Fibroblast of skin of right quadriceps (primary cell): ENCODE results near the gene KRT8.

Experiments used
- DNase-seq: peaks from one replicate; pipeline ENCODE4 v3.0.0-alpha.2; 2013

Gene KRT8

DNA sequence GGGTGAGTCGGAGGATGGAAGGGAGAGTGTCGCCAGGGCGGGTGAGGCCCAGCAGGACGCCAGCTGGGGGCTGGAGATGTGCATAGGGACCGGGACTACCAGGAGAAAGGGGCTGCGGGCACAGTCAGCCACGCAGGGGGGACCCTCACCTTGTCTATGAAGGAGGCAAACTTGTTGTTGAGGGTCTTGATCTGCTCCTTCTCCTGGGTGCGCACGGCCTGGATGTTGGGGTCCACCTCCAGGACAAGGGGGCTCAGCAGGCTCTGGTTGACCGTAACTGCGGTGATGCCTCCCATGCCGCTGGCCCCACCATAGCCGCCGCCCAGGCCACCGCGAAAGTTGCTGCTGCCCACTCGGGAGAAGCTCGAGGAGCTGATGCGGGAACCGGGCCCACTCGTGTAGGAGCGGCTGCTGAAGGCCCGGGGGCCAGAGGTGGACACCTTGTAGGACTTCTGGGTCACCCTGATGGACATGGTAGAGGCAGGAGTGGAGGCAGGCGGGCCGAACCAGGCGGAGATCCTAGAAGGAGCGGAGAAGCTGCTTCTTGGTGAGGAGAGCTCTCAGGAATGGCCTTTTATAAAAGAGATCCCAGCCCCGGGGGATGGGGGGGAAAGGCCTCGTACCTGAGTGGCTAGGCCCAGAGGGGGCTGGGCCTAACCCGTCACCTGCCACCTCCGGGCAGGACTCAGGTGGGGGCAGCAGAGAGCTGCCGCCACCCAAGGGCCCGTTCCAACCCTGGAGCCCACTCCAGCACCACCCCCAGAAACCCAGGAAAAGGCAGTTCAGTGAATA, at the start of gene KRT8:
KRT8 (minus strand) TSS at position 568 of the 792 bp plus-strand sequence; CDS start at position 473, 95 bp downstream.
- DNase-seq = peak; percentile 25

DNA sequence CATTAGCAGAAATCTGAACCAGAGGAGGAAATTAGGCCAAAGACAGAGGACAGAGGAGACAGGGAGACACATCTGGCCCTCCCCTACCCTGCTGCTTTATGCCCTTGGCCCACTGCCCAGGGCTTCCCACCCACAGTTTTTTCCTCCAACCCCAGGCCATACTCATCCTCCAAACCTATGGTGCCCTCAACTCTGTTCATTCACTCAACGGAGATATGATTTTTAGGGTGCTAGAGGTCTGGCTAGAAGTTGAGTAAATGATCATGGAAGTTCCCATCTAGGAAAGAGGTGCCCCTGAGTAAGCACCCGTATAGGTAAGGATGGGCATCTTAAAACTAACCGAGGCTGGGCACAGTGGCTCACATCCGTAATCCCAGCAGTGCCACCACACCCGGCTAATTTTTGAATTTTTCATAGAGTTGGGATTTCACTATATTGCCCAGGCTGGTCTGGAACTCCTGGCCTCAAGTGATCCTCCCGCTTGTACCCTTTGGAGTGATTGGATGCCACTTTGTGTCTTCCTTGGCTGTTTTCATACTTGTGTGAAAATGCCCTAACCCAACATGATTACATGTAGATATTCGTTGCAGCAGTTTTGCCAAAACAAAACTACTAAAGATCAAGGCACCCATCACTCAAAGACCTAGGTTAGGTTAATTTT, 48.4 kb upstream of the KRT8 start:
- DNase-seq = no peak

DNA sequence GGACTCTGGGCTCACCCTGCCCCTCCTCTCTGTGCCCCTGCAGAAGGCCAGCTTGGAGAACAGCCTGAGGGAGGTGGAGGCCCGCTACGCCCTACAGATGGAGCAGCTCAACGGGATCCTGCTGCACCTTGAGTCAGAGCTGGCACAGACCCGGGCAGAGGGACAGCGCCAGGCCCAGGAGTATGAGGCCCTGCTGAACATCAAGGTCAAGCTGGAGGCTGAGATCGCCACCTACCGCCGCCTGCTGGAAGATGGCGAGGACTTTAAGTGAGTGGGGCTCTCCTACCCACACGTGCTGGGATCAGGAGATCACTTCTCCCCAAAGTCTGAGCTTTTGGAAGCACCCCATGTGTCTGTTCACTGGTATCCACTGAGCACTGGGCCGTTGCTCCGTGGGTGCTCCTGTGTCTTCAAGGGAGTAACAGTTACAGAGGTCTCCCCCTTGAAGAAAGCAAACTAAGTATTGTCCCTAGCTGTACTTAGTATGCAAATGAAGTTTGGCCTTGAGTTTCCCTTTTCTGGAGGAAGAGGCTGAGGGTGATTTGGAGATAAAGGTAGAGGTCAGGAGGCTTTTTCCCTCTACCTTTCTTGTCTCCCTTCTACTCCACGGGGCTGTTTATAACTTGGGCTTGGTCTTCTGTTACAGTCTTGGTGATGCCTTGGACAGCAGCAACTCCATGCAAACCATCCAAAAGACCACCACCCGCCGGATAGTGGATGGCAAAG, 47.4 kb upstream of the KRT8 start:
- no peak for DNase-seq

DNA sequence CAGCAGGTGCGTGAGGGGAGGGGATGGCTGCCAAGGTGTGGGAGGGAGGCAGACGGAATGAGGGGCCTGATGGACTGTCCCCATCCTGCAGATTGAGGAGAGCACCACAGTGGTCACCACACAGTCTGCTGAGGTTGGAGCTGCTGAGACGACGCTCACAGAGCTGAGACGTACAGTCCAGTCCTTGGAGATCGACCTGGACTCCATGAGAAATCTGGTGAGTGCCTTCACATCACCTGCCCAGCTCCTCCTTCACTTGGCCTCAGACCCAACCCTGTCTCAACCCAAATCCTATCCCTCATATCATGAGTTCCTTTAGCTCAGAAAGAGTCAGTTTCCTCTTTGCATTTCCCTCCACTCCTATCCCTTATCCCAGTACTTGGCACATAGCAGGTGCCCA, 46.8 kb upstream of the KRT8 start:
- DNase-seq = no peak

DNA sequence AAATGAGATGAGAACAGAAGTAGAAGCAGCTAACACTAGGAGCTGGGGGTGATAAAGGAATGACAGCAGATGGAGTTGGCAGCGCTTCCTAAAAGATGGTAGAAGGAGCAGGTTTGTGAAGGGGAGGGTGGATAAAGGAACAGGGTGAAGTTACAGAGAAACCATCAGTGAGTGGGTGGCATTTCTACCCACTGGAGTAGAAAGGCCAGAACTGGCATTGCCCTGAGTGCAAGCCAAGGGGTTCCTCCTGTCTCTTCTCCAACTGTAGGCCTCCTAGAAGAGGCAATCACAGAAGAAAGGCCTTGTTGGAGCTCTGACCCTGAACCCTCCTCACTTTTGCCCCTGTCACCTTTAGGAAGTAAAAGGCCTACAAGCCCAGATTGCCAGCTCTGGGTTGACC, 46.2 kb upstream of the KRT8 start:
- DNase-seq = no peak

DNA sequence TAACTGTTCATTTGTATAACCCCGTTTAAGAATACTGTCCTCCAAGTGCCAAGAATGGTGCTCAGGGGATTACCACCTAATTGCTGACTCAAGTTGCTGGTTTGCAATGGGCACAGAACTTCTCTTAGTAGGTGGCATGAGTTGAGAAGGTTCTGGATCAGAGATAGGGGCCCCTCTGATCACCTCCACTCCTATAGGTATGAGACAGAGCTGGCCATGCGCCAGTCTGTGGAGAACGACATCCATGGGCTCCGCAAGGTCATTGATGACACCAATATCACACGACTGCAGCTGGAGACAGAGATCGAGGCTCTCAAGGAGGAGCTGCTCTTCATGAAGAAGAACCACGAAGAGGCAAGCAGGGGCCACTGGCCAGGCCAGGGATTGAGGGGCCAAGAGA, 45.7 kb upstream of the KRT8 start:
- no peak for DNase-seq

DNA sequence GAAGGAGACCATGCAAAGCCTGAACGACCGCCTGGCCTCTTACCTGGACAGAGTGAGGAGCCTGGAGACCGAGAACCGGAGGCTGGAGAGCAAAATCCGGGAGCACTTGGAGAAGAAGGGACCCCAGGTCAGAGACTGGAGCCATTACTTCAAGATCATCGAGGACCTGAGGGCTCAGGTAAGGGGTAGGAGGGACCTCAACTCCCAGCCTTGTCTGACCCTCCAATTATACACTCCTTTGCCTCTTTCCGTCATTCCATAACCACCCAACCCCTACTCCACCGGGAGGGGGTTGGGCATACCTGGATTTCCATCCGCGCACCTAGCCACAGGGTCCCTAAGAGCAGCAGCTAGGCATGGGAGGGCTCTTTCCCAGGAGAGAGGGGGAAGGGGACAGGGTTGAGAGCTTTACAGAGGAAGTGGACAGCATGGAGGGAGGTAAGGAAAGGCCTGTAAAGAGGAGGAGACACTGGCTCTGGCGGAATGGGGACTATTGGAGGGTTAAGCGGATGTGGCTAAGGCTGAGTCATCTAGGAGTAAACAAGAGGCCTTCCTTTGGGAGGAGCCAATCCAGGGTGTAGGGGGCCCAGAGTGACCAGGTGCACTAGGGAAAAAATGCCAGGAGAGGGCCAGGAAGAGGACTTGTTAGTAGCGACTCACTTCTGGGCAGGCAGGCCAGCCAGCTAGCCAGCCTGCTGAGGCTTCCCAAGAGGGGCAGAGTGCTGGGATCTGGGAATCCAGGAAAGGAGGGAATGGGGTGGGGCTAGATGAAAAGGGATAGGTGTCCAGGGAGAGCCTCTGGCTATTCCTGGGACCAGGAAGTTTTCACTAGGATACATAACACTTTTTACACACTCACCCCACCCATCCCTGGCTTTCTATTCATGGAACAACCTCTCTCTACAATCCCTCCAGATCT, 44.8 kb upstream of the KRT8 start:
- DNase-seq = peak; percentile 85

DNA sequence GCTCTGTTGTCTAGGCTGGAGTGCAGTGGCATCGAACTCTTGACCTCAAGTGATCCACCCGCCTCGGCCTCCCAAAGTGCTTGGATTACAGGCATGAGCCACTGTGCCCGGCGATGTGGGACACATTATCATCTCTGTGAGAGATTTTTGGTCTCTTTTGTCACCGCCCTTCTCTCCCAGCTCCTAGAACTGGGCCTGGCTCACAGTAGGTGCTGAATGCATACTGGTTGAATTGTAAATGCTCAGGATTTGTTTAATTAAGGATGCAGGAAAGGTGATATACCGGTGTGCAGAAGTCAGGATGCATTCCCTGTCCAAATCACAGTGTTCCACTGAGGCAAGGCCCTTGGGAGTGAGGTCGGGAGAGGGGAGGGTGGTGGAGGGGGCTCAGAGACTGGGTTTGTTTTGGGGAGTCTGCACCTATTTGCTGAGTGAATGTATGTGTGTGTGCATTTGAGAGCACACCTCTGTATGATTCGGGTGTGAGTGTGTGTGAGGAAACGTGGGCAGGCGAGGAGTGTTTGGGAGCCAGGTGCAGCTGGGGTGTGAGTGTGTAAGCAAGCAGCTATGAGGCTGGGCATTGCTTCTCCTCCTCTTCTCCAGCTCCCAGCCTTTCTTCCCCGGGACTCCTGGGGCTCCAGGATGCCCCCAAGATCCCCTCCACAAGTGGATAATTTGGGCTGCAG, 43.0 kb upstream of the KRT8 start:
- DNase-seq = no peak

DNA sequence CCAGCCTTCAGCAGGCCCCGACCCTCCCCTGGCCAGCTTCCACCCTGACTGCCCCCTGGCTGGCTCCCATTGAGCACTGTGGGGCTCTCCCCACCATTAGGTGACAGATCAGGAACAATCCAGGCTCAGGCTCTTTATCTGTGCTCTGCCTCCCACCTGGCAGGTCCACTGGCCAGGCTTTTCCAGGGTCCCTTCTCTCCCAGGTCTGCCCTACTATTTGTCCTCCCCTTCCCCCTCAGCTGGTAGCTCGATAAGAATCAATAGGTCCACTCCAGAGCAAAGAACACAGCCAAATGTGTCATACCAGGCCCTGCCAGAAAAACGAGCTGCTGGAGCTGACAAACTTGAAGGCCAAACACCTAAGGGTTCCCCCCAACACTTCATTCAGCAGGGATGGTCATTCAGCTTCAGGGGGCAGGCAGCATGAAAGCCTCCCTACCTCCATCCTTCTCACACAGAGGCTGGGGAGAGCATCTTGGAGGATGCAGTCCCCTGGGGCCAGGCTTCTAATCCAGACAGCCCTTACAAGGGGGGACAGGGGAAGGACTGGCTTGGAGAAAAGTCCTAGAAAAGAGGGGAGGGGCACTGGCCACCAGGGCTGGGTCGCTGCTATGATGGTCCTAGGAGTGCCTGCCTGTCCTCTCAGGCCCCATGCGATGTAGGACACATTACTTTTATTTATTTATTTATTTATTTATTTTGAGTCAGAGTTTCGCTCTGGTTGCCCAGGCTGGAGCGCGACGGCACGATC, 42.1 kb upstream of the KRT8 start:
- no peak for DNase-seq

DNA sequence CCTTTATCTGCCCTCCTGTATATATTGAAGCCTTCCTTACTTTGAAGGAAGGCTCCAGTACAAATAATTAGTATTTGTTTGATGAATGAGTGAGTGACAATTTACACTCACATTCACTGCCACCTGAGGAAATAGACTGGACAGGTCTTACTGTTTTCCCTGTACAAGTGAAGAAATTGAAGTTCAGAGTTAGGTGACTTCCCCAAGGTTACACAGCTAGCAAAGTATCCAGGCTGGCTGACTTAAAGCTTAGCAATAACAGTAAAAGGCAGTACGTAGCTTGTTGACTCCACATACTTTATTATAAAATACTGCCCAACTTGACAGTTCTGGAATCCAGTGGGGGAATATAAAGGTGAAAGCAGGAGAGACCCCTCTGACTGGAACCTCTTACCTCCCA, 41.5 kb upstream of the KRT8 start:
- no peak for DNase-seq

DNA sequence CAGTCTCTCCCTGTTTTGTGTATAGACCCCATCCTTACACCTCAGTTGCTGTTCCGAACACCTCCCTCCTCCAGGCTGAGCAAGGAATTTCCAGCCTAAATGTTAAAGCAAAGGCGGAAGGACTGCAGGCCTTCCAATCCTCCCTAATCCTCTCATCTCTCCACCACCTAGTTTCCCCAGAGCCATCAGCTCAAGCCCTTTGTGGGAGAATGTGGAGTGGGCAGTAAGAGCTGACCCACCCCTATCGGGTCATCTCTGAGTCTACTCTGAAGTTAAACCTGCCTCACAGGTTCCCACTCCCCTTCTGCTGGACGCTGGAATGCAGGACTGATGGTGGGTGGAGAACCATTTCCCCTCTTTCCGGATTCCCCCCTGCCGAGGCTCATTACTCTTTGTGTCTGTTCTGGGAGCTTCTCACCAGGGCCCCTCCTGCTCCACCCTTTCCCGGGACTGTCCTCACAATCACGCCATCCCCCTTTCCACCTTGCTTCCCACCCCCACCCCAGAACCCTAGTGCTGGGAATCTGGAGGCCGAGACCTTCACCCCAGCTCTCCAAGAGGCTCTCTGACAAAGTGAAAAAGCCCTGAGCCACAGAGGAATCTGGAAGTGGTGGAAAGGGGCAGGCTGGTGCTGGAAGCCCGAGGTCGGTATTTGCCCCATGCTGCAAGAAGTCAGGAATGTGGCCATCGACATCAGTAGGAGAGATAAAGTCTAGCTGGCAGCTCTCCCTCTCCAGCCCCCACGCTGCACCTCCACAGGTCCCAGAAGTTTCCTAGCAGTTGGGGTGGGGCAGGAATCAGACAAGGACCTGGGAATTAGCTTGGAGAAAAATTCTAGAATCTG, 40.7 kb upstream of the KRT8 start:
- peak; percentile 67 for DNase-seq

DNA sequence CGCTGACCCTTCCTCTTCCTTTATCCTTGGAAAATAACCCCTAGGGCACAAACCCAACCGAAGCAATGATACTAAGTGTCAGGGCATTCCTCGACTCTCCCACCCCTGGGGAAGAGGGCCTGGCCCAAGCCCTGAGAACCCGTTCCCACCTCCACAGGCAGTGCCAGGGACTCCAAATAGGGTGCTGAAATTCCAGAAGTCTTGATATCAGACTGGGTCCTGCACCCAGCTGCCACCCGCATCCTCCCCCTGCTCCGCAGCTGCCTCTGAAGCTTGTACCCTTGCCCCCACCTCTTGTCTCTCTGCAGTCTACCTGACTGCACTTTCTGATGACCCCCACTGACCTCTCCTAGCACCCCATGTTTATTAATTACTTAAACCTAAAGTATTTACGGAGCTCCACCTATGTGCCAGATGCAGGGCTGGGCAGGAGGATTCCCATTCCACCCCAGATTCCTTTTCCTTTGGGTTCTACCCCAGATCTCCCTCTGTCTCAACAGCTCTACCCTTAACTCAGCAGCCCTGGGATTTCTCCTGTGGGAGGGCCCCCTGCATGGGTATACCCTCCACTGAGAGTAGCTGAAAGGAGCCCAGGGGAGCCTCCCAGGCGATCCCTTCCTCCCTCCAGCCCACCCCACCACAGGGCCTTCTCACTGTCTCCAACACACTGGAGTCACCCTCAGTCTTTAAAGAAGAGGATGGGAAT, 40.0 kb upstream of the KRT8 start:
- no peak for DNase-seq

DNA sequence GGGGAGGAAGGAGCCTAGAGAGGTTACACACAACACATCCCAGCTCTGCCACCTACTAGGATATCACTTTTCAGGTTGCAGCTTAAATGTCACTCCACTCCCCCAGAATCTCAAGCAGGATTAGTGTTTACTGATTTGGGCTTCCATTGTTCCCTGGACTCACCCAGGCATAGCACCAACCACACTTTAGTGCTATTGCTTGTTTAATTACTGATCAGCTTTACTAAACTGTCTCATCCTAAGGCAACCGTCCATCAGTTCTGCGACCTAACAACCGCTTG, 38.0 kb upstream of the KRT8 start:
- no peak for DNase-seq

DNA sequence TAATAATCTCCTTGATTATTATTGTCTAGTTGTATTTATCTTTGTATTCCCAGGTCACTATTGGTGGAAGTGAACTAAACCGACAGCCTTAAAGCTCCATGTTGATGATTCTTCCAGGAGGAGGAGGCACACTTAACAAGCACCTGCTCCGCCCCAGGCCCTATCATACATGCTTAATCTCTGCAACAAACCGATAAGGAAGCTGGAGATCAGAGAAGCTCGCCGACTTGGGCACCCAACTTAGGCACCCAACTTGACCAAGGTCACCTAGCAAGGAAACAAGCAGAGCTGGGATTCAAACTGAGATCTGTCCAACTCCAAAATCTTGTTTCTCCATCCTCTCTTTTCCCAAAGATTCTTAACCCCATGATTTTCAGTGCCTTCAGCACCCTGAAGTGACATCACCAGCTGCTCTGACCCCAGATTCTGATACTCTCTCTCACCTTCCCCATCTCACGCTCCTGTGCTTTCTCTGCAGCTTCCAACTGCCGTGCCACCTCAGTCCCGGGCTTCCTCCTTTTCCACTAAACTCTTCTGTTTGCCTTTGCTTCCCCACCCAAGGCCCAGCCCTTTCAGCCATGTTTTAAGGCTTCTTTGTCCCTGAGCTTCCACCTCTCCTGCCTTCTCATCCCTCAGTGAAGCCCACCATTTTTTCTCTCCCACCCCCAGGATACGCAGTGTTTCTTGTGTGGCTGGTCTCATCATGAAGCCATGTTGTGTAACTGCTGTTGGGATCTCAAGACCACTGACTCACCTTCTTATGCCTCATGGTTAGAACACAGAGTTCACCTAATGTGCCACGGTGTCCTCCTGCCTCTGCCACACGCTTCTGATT, 37.4 kb upstream of the KRT8 start:
- no peak for DNase-seq

DNA sequence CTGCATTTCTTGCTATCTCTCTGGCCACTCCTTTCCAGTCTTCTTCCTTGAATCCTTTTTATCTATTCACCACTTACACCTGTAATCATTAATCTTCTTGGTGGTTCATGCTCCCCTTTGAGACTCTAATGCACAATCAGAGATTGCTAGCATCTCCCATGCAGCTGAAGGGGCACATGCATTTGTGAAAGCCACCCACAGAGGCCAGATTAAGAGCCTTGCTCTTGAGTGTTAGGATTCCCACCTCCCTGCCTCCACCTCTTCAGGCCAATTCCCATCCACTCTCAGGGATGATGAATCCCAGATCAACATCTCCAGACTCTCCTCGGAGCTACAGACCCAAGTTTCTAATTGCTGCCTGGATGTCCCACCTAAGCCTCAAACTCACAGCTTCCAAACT, 24.7 kb upstream of the KRT8 start:
- DNase-seq = no peak

DNA sequence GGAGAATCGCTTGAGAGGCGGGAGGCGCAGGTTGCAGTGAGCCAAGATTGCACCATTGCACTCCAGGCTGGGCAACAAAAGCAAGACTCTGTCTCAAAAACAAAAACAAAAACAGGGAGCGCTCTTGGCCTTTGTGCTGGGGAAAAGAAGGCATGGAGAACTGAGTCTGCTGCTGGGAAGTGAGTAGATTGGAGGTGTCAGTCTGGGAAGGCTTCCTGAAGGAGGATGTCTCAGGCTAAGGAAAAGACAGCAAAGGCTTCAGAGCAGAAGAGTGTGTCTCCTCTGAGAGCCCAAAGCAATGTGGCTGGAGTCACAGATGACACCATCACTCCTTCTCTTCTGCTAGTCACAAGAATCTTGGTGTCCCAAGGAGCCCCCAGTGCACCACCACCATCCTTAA, 23.1 kb upstream of the KRT8 start:
- DNase-seq = no peak

DNA sequence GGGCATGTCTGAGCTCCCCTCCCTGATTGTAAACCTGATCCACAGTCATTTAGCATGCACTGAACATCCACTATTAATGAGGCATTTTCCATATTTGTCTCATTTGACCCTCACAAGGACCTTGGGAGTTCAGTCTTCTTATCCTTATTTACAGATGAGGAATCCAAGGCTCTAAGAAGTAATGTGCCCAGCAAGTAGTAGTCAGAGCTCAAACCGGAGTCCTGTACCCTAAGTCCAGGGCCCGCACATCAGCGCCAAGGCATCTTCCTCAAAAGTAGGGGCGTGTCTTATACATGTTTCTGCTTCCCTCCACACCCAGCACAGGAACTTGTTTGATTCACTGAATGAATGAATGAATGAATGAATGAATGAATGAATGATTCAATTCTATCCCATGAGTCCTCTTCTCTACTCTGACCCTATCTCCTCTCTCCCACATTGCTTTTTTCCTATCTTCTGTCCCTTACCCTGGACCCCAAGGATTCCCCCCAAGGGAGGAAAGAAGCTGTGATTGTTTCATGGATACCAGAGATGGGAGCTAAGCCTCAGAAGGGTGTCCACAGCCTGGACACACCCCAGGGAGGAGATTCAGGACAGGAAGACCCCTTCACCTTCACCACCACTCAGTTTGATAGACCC, 21.8 kb upstream of the KRT8 start:
- DNase-seq = no peak

DNA sequence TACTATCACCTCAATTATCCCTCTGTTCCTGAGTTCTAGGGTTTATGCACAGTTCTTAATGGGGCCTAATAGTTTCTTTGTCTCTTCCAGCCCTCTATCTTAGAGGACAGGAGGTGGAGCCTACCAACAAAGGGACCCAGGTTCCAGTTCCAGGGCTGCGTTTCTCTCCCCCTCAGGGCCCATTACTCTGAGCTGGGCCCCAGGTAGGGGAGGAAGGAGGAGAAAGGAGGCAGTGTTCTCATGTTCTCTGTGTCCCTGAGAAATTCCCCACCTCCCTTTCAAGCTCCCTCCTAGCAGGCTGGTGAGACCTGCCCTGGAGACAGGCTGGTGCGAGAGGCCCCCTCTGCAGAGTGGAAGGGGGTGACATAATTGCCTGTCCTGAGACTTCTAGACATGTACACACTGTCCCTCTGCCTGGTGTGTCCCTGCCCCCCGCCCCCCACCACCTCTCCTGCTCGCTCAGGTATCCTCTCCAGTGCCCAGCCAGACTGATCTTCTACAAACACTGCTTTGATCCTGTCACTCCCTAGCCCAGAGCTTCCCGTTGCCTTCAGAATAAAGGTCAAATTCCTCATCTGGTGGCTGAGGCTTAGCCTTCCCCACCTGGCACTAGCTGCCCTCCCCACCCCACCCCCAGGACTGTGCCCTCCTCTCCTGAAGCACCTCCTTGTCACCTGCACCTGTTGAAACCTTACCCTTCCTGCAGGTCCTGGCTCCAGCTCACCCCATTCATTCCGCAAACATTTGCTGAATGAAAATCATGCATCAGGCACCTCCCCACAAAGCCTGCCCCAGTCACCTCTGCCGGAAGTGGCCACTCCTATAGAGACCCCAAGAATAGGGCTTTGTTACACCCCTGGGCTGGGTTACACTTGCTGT, 21.1 kb upstream of the KRT8 start:
- no peak for DNase-seq
